ENCODE data around the gene PFKFB2.

GRCh38 chr1:207010726-207011125, 42.3 kb upstream of the PFKFB2 start:
- no peak for TF ChIP-seq CTCF (IDR thresholded peaks at IDR 0.05; ENCODE audit: extremely low read depth in 1 of 2, insufficient read depth in 1 of 2, low read depth in 1 of 2, low read length in 2 of 2)
- no peak for TF ChIP-seq EZH2 (IDR thresholded peaks at IDR 0.05; ENCODE audit: borderline replicate concordance, low read depth, low read length, severe bottlenecking)
- TF ChIP-seq JUN (IDR thresholded peaks at IDR 0.05; ENCODE audit: borderline replicate concordance, insufficient read depth, insufficient read length, low read depth) = no peak
- no peak for TF ChIP-seq POLR2AphosphoS5 (IDR thresholded peaks at IDR 0.05; ENCODE audit: insufficient read depth, low read depth, low read length)
- TF ChIP-seq FOS (IDR thresholded peaks at IDR 0.05; ENCODE audit: borderline replicate concordance, insufficient read depth, low read length) = no peak
- TF ChIP-seq POLR2A (IDR thresholded peaks at IDR 0.05; ENCODE audit: low read depth, low read length) = no peak
- TF ChIP-seq MAX (IDR thresholded peaks at IDR 0.05; ENCODE audit: insufficient read depth, insufficient read length) = no peak
